K562 (cell line): ENCODE measurements around the gene RGS7. TPM values are rescaled to one million over a fixed set of nuclear protein-coding genes. Genes with fewer than 3 reads are reported as not detected.

Experiments used
- ATAC-seq: fragments of 200-7000 bp; cut with Tn5 transposase; 3 replicates; pipeline ENCODE4 v1.9.1; 2020; ENCODE audit warnings: moderate library complexity
- BruUV-seq: library from RNA; stranded (reverse); fragments of 400-500 nt; replicated peaks from 2 replicates; lab custom pipeline; 2021; lab: Mats Ljungman, UMichigan
- CTCF ChIA-PET: fragments of 300-600 bp; formaldehyde crosslinking; extraction: SDS; loops from one replicate; lab custom pipeline; 2021; ENCODE audit warnings: low intra/inter-chr PET ratio; lab: Yijun Ruan, JAX
- POLR2A ChIA-PET: fragments of 300-600, 350-650 bp; sonication (Branson Sonifier 250); formaldehyde crosslinking; extraction: SDS; loops from one replicate; lab custom pipeline; 2021; ENCODE audit warnings: antibody characterized with exemption, inconsistent platforms; lab: Yijun Ruan, JAX
- DNase-seq, 4 experiments: peaks; one replicate each; pipeline versions ENCODE4 v3.0.0 to v3.0.0-alpha.2; 2011 to 2018; ENCODE audit warnings: low spot score in 3 of 4, mixed read lengths in 3 of 4; ENCODE audit errors: extremely low read depth in 1 of 4
- FAIRE-seq: peaks from 2 replicates; lab custom pipeline; 2011; peaks lifted over from hg19 to GRCh38; lab: Jason Lieb, UNC
- H2AFZ ChIP-seq: 2 replicates; pipeline ENCODE4 v1.6.0; 2011; ENCODE audit warnings: low read depth, low read length, control low read depth, inconsistent platforms
- H3K27ac ChIP-seq: fragments of 200-600 bp; 3 replicates; pipeline ENCODE4 v1.8.0; 2011; ENCODE audit warnings: low read depth, mild to moderate bottlenecking, control low read depth, inconsistent platforms, low read length, moderate library complexity, mixed read lengths; ENCODE audit errors: extremely low read depth
- H3K27me3 ChIP-seq, 2 experiments: fragments of 300-600 bp in 1 of 2; 2 replicates in 1 of 2; 3 replicates in 1 of 2; pipeline versions ENCODE4 v1.6.0 to v1.8.0; 2011; ENCODE audit warnings: inconsistent platforms in 2 of 2, low read length in 2 of 2, mild to moderate bottlenecking in 1 of 2, mixed read lengths in 1 of 2, moderate library complexity in 1 of 2; ENCODE audit not compliant: control insufficient read depth in 2 of 2, insufficient read depth in 2 of 2
- H3K36me3 ChIP-seq: fragments of 300-600 bp; 3 replicates; pipeline ENCODE4 v1.8.0; 2011; ENCODE audit warnings: mild to moderate bottlenecking, low read length, inconsistent platforms; ENCODE audit not compliant: control insufficient read depth, insufficient read depth
- H3K4me1 ChIP-seq, 2 experiments: fragments of 200-600 bp in 1 of 2; replicated peaks in 1 of 2; 2 replicates in 1 of 2; 3 replicates in 1 of 2; pipeline versions ENCODE4 v1.5.1 to v1.8.0; 2011; ENCODE audit warnings: inconsistent platforms in 2 of 2, low read length in 2 of 2, mild to moderate bottlenecking in 1 of 2, mixed read lengths in 1 of 2, moderate library complexity in 1 of 2; ENCODE audit not compliant: control insufficient read depth in 2 of 2, insufficient read depth in 2 of 2
- H3K4me2 ChIP-seq: 2 replicates; pipeline ENCODE4 v1.6.1; 2011; ENCODE audit warnings: low read length, control low read depth, inconsistent platforms, mixed read lengths; ENCODE audit not compliant: insufficient read depth
- H3K4me3 ChIP-seq: fragments of 200-600 bp; sonication (generic), shearing (Covaris generic); 2 replicates; pipeline ENCODE4 v1.5.1; 2016; ENCODE audit warnings: control low read depth, inconsistent platforms
- H3K79me2 ChIP-seq: fragments of 200-600 bp; 3 replicates; pipeline ENCODE4 v1.8.0; 2011; ENCODE audit warnings: low read length, inconsistent platforms; ENCODE audit not compliant: control insufficient read depth, insufficient read depth
- H3K9ac ChIP-seq, 2 experiments: 2 replicates each; pipeline versions ENCODE4 v1.6.0 to v1.6.1; 2011; ENCODE audit warnings: low read depth in 2 of 2, low read length in 2 of 2, control low read depth in 1 of 2, inconsistent platforms in 1 of 2, mild to moderate bottlenecking in 1 of 2, mixed read lengths in 1 of 2; ENCODE audit not compliant: insufficient read depth in 1 of 2
- H3K9me1 ChIP-seq: one replicate; pipeline ENCODE4 v1.6.0; 2011; ENCODE audit warnings: inconsistent platforms, mild to moderate bottlenecking, low read length, moderate library complexity; ENCODE audit not compliant: control insufficient read depth, insufficient read depth
- H3K9me3 ChIP-seq: replicated peaks from 2 replicates; pipeline ENCODE4 v1.5.1; 2011; ENCODE audit warnings: low read depth, low read length, inconsistent platforms; ENCODE audit not compliant: control insufficient read depth, insufficient read depth
- H4K20me1 ChIP-seq: replicated peaks from 2 replicates; pipeline ENCODE4 v1.6.1; 2011; ENCODE audit warnings: low read length, inconsistent platforms, mixed read lengths; ENCODE audit not compliant: control insufficient read depth, insufficient read depth
- CC2D1A ChIP-seq: fragments of 450-650 bp; IDR thresholded peaks from 2 replicates; pipeline ENCODE4 v1.6.1; 2017; ENCODE audit warnings: mild to moderate bottlenecking
- CREB1 ChIP-seq, 2 experiments: sonication (generic) in 1 of 2; formaldehyde crosslinking in 1 of 2; IDR thresholded peaks; 2 replicates each; pipeline versions ENCODE4 v1.6.1 to v1.8.0; 2012 to 2022; ENCODE audit warnings: inconsistent platforms in 1 of 2, mild to moderate bottlenecking in 1 of 2, missing genetic modification reagents in 1 of 2, moderate library complexity in 1 of 2
- KDM5B ChIP-seq: fragments of 200-600 bp; sonication (generic); IDR thresholded peaks from 2 replicates; pipeline ENCODE4 v1.6.1; 2012; ENCODE audit warnings: low read depth, mild to moderate bottlenecking, moderate library complexity, low read length, control low read depth, inconsistent platforms; ENCODE audit not compliant: insufficient replicate concordance
- NFIX ChIP-seq: fragments of 250-450 bp; sonication (Bioruptor Pico); IDR thresholded peaks from 2 replicates; pipeline ENCODE4 v1.4.0; 2020; ENCODE audit warnings: low read depth, mild to moderate bottlenecking, moderate library complexity
- PTBP1 ChIP-seq: fragments of 200-400 bp; formaldehyde crosslinking; IDR thresholded peaks from 2 replicates; pipeline ENCODE4 v1.6.1; 2017; ENCODE audit warnings: low read depth, low read length
- PYGO2 ChIP-seq: fragments of 450-650 bp; IDR thresholded peaks from 2 replicates; pipeline ENCODE4 v1.6.1; 2016; ENCODE audit warnings: mild to moderate bottlenecking, missing genetic modification characterization, moderate library complexity, missing compliant biosample characterization
- STAT5B ChIP-seq: fragments of 250-450 bp; sonication (Bioruptor Pico); IDR thresholded peaks from 2 replicates; pipeline ENCODE4 v1.8.0; 2021; ENCODE audit warnings: mild to moderate bottlenecking, inconsistent platforms
- U2AF1 ChIP-seq: fragments of 200-400 bp; formaldehyde crosslinking; optimal IDR thresholded peaks from 2 replicates; pipeline ENCODE3; 2017; ENCODE audit warnings: mild to moderate bottlenecking, low read depth, low read length, moderate library complexity
- ZSCAN29 ChIP-seq: fragments of 450-650 bp; IDR thresholded peaks from 2 replicates; pipeline ENCODE4 v1.6.1; 2017
- ZZZ3 ChIP-seq: fragments of 450-650 bp; IDR thresholded peaks from 2 replicates; pipeline ENCODE4 v1.6.1; 2016; ENCODE audit warnings: antibody characterized with exemption, mild to moderate bottlenecking, moderate library complexity
- WGBS: fragments of 100-300 bp; shearing (Covaris generic); methylation state at CpG from one replicate; pipeline ENCODE4 v1.1.6; 2016; ENCODE audit warnings: low coverage, mixed read lengths; ENCODE audit not compliant: insufficient coverage; ENCODE audit errors: missing lambda C conversion rate; 5-methylcytosine and 5-hydroxymethylcytosine counted together
- in situ Hi-C: fragments of 300-500 bp; cut with MboI; formaldehyde crosslinking; loops from 4 replicates; pipeline ENCODE4 v1.15.0; 2018; ENCODE audit warnings: inconsistent platforms, mixed read lengths
- intact Hi-C: fragments of 100-400 bp; cut with micrococcal nuclease; formaldehyde crosslinking; loops from 2 replicates; pipeline ENCODE4 v1.14.2; 2022
- polyA plus RNA-seq, 8 experiments: library from polyadenylated mRNA; depleted of rRNA in 4 of 8; stranded (reverse) in 5 of 8; unstranded in 3 of 8; fragments of >200 nt; fragmentation: Nextera tagmentation in 2 of 8; fragmentation: Illumina TruSeq in 1 of 8; extraction: Ambion mirVana in 2 of 8; extraction: Trizol in 1 of 8; gene quantifications; 2 replicates each; pipeline versions ENCODE4 v1.2.1 to v1.2.3, GENCODE V29; 2011 to 2014; ENCODE audit warnings: inconsistent platforms in 1 of 8, missing spikeins in 1 of 8
- total RNA-seq, 7 experiments: library from RNA; depleted of rRNA in 6 of 7; stranded (reverse); fragments of >200 nt in 6 of 7; fragmentation: Illumina TruSeq in 2 of 7; extraction: Trizol in 2 of 7; gene quantifications; 2 replicates each; pipeline versions ENCODE4 v1.2.1 to v1.2.3, GENCODE V29; 2011 to 2021; ENCODE audit warnings: low replicate concordance in 1 of 7

Gene RGS7
- total and polyA plus RNA-seq, 9 of the 15 experiments (the other 6 are each of a cell fraction or from before 2014, with no cell fraction given): not detected

DNA sequence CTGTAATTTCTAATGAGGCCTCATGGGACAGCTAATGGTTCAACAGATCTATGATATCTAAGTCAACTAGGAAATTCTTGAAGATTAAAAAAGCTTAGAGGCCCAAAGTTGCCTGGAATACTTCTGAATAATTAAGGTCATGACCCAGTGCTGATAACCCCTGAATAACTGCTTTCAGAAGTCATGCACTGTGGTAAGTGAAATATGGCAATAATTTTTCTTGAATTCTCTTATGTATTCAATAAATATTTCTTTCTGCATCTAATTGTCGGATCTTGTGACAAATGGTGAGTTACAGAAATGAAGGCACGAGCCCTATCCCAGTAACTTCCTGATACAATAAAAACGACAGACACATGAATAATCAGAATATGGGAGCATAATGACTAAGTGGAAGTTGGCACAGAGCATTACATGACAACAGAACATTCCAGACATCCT lies 525.8 kb downstream of the RGS7 start:
- no peaks in the 10 kb centered on the region for H3K9me1 ChIP-seq
- H4K20me1 ChIP-seq: no peaks in the 10 kb centered on the region
- no peak overlapping the region for H3K4me2 ChIP-seq
- no peak for ATAC-seq
- H3K27ac ChIP-seq: no peak overlapping the region
- no peaks in the 10 kb centered on the region; the same call in 1 of the 2 replicates for H3K9me3 ChIP-seq
- in situ Hi-C loops (no loop called here), intact Hi-C loops (no loop called here)
- DNase-seq: no peak
- no peaks in the 10 kb centered on the region for H3K79me2 ChIP-seq
- CTCF ChIA-PET: no interaction called here
- no peak overlapping the region for H3K4me3 ChIP-seq
- no peaks in the 10 kb centered on the region for H3K27me3 ChIP-seq
- no peak for FAIRE-seq
- H2AFZ ChIP-seq: no peak overlapping the region
- no peaks in the 10 kb centered on the region for H3K36me3 ChIP-seq
- BruUV-seq: no TSS peak
- TF ChIP-seq ZSCAN29: no peak
- no peak for TF ChIP-seq PTBP1
- no peak for TF ChIP-seq CREB1 (IDR thresholded peaks at IDR 0.05)
- TF ChIP-seq CREB1 (CRISPR knock-in tag; IDR thresholded peaks at IDR 0.05): no peak
- no peak for TF ChIP-seq STAT5B (CRISPR knock-in tag)
- TF ChIP-seq ZZZ3: no peak
- TF ChIP-seq PYGO2: no peak
- TF ChIP-seq U2AF1: no peak
- no peak for TF ChIP-seq NFIX (CRISPR knock-in tag)
- TF ChIP-seq CC2D1A: no peak
- TF ChIP-seq KDM5B: no peak
- POLR2A ChIA-PET: interaction anchor here (0.7 kb wide), 1 partner anchor 30 kb away, joined by 3 read pairs; no protein-coding TSS in a partner anchor
- no peaks in the 10 kb centered on the region for H3K4me1 ChIP-seq
- WGBS: 0% methylated on average over 3 of the region's 3 CpGs
- no peak overlapping the region for H3K9ac ChIP-seq
